ENCODE results near the gene FKBP4. TPM values are rescaled to one million over a fixed set of nuclear protein-coding genes. Genes with fewer than 3 reads are reported as not detected.

Gene FKBP4
- total and polyA plus RNA-seq, 2 of the 13 experiments (the other 11 are each of a cell fraction or from before 2014, with no cell fraction given) = 25.7 to 66.1 TPM

DNA sequence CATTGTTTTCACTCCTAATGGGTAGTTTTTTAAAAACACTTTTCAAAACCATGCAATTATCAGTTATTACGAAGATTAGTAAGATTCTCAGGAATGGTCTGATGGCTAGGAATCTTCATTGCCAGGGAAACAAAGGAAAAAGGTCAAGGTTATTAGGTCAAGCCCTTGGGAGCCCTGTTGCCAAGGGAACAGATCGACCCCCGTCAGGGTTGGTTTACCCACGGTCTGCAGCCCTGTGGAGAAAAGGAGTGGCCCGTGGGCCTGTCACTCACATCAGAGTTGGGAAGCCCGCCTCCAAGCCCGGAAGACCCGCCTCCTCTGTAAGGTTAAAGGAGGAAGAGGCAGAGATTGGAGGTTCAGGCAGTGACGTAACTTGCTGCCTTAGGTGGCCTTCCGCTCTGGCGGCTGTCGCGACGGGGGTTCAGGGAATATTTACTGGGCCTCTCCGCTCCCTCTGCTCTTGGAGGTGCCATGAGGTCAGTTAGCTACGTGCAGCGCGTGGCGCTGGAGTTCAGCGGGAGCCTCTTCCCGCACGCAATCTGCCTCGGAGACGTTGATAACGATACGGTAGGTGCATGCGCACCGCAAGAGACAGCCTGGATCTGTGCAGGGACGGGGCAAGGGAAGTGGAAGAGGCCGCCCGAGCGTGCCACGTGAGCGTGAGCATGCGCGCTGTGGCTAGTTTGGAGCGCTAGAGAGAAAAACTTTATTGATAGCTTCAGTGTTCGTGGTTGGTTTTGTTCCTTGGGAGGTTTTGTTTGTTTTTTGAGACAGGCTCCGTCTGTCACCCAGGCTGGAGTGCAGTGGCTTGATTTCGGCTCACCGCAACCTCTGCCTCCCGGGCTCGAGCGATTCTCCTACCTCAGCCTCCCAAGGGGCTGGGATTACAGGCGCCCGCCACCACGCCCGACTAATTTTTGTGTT, 17.8 kb downstream of the FKBP4 start, which contains the start of gene ITFG2 (continued):
- TF ChIP-seq, protein P1, sequence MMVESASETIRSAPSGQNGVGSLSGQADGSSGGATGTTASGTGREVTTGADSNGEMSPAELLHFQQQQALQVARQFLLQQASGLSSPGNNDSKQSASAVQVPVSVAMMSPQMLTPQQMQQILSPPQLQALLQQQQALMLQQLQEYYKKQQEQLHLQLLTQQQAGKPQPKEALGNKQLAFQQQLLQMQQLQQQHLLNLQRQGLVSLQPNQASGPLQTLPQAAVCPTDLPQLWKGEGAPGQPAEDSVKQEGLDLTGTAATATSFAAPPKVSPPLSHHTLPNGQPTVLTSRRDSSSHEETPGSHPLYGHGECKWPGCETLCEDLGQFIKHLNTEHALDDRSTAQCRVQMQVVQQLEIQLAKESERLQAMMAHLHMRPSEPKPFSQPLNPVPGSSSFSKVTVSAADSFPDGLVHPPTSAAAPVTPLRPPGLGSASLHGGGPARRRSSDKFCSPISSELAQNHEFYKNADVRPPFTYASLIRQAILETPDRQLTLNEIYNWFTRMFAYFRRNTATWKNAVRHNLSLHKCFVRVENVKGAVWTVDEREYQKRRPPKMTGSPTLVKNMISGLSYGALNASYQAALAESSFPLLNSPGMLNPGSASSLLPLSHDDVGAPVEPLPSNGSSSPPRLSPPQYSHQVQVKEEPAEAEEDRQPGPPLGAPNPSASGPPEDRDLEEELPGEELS (CRISPR knock-in tag; IDR thresholded peaks at IDR 0.05) = peak; percentile 65
- peak; percentile 98 for TF ChIP-seq POLR2AphosphoS5 (IDR thresholded peaks at IDR 0.05; ENCODE audit: low read depth, low read length)
- peak; percentile 57; the same call in 1 of the 2 replicates for TF ChIP-seq RARA (CRISPR knock-in tag; IDR thresholded peaks at IDR 0.05)
- peak; percentile 97 for TF ChIP-seq KAT8 (CRISPR knock-in tag; IDR thresholded peaks at IDR 0.05)
- TF ChIP-seq, protein P2, sequence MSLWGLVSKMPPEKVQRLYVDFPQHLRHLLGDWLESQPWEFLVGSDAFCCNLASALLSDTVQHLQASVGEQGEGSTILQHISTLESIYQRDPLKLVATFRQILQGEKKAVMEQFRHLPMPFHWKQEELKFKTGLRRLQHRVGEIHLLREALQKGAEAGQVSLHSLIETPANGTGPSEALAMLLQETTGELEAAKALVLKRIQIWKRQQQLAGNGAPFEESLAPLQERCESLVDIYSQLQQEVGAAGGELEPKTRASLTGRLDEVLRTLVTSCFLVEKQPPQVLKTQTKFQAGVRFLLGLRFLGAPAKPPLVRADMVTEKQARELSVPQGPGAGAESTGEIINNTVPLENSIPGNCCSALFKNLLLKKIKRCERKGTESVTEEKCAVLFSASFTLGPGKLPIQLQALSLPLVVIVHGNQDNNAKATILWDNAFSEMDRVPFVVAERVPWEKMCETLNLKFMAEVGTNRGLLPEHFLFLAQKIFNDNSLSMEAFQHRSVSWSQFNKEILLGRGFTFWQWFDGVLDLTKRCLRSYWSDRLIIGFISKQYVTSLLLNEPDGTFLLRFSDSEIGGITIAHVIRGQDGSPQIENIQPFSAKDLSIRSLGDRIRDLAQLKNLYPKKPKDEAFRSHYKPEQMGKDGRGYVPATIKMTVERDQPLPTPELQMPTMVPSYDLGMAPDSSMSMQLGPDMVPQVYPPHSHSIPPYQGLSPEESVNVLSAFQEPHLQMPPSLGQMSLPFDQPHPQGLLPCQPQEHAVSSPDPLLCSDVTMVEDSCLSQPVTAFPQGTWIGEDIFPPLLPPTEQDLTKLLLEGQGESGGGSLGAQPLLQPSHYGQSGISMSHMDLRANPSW (CRISPR knock-in tag; IDR thresholded peaks at IDR 0.05; ENCODE audit: borderline replicate concordance) = peak; percentile 38; the same call in 1 of the 2 replicates
- TF ChIP-seq, protein P3, sequence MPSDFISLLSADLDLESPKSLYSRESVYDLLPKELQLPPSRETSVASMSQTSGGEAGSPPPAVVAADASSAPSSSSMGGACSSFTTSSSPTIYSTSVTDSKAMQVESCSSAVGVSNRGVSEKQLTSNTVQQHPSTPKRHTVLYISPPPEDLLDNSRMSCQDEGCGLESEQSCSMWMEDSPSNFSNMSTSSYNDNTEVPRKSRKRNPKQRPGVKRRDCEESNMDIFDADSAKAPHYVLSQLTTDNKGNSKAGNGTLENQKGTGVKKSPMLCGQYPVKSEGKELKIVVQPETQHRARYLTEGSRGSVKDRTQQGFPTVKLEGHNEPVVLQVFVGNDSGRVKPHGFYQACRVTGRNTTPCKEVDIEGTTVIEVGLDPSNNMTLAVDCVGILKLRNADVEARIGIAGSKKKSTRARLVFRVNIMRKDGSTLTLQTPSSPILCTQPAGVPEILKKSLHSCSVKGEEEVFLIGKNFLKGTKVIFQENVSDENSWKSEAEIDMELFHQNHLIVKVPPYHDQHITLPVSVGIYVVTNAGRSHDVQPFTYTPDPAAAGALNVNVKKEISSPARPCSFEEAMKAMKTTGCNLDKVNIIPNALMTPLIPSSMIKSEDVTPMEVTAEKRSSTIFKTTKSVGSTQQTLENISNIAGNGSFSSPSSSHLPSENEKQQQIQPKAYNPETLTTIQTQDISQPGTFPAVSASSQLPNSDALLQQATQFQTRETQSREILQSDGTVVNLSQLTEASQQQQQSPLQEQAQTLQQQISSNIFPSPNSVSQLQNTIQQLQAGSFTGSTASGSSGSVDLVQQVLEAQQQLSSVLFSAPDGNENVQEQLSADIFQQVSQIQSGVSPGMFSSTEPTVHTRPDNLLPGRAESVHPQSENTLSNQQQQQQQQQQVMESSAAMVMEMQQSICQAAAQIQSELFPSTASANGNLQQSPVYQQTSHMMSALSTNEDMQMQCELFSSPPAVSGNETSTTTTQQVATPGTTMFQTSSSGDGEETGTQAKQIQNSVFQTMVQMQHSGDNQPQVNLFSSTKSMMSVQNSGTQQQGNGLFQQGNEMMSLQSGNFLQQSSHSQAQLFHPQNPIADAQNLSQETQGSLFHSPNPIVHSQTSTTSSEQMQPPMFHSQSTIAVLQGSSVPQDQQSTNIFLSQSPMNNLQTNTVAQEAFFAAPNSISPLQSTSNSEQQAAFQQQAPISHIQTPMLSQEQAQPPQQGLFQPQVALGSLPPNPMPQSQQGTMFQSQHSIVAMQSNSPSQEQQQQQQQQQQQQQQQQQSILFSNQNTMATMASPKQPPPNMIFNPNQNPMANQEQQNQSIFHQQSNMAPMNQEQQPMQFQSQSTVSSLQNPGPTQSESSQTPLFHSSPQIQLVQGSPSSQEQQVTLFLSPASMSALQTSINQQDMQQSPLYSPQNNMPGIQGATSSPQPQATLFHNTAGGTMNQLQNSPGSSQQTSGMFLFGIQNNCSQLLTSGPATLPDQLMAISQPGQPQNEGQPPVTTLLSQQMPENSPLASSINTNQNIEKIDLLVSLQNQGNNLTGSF (CRISPR knock-in tag; IDR thresholded peaks at IDR 0.05) = peak; percentile 95
- peak; percentile 96 for TF ChIP-seq MEF2D (CRISPR knock-in tag; IDR thresholded peaks at IDR 0.05)
- TF ChIP-seq, protein P4, sequence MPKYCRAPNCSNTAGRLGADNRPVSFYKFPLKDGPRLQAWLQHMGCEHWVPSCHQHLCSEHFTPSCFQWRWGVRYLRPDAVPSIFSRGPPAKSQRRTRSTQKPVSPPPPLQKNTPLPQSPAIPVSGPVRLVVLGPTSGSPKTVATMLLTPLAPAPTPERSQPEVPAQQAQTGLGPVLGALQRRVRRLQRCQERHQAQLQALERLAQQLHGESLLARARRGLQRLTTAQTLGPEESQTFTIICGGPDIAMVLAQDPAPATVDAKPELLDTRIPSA (CRISPR knock-in tag; IDR thresholded peaks at IDR 0.05; ENCODE audit: borderline replicate concordance) = no peak
- peak; percentile 91 for TF ChIP-seq ZNF782 (CRISPR knock-in tag; IDR thresholded peaks at IDR 0.05; ENCODE audit: borderline replicate concordance)
- TF ChIP-seq SALL1 (CRISPR knock-in tag; IDR thresholded peaks at IDR 0.05) = peak; percentile 97
- TF ChIP-seq PLRG1 (conservative IDR thresholded peaks at IDR 0.05) = no peak
- TF ChIP-seq RBAK (CRISPR knock-in tag; IDR thresholded peaks at IDR 0.05) = no peak
- TF ChIP-seq RBM22 (optimal IDR thresholded peaks at IDR 0.05; ENCODE audit: low read length) = peak; percentile 12
- TF ChIP-seq KLF6 (CRISPR knock-in tag; IDR thresholded peaks at IDR 0.05) = peak; percentile 79; the same call in 1 of the 2 replicates
- peak; percentile 66; the same call in 1 of the 2 replicates for TF ChIP-seq ZNF557 (CRISPR knock-in tag; IDR thresholded peaks at IDR 0.05)
- TF ChIP-seq, protein P5, sequence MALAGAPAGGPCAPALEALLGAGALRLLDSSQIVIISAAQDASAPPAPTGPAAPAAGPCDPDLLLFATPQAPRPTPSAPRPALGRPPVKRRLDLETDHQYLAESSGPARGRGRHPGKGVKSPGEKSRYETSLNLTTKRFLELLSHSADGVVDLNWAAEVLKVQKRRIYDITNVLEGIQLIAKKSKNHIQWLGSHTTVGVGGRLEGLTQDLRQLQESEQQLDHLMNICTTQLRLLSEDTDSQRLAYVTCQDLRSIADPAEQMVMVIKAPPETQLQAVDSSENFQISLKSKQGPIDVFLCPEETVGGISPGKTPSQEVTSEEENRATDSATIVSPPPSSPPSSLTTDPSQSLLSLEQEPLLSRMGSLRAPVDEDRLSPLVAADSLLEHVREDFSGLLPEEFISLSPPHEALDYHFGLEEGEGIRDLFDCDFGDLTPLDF (CRISPR knock-in tag; IDR thresholded peaks at IDR 0.05) = peak; percentile 56; the same call in 1 of the 2 replicates
- TF ChIP-seq AHR (CRISPR knock-in tag; IDR thresholded peaks at IDR 0.05) = peak; percentile 96; the same call in 1 of the 2 replicates

All from HepG2 (cell line).